Neural progenitor cell (in vitro differentiated cells): Measurements from ENCODE around the gene ACOT13. TPM values are rescaled to one million over a fixed set of nuclear protein-coding genes. Genes with fewer than 3 reads are reported as not detected.
A peak's percentile ranks its signal among the peaks of the same experiment; 100 is the strongest.

Experiments used
- DNase-seq: peaks from one replicate; pipeline ENCODE4 v3.0.0-alpha.2; 2016; ENCODE audit warnings: low spot score
- H2AFZ ChIP-seq: fragments of 200-600 bp; sonication (generic); replicated peaks from 2 replicates; pipeline ENCODE4 v1.6.1; 2016; ENCODE audit warnings: antibody characterized with exemption
- H3F3A ChIP-seq: fragments of 200-600 bp; sonication (generic); 2 replicates; pipeline ENCODE4 v1.6.1; 2016; ENCODE audit warnings: antibody characterized with exemption, low read depth
- H3K27ac ChIP-seq: fragments of 200-600 bp; sonication (generic); 2 replicates; pipeline ENCODE4 v1.5.1; 2016; ENCODE audit warnings: mild to moderate bottlenecking
- H3K27me3 ChIP-seq: fragments of 200-600 bp; sonication (generic); 2 replicates; pipeline ENCODE4 v1.6.1; 2016; ENCODE audit warnings: mild to moderate bottlenecking, moderate library complexity
- H3K36me3 ChIP-seq: fragments of 200-600 bp; sonication (generic); 2 replicates; pipeline ENCODE4 v1.5.1; 2016
- H3K4me1 ChIP-seq: fragments of 200-600 bp; sonication (generic); 2 replicates; pipeline ENCODE4 v1.6.1; 2016; ENCODE audit warnings: mixed run types
- H3K4me2 ChIP-seq: fragments of 200-600 bp; sonication (generic); 2 replicates; pipeline ENCODE4 v1.6.1; 2016
- H3K4me3 ChIP-seq: fragments of 200-600 bp; sonication (generic); 2 replicates; pipeline ENCODE4 v1.5.1; 2016
- H3K79me2 ChIP-seq: fragments of 200-600 bp; sonication (generic); 2 replicates; pipeline ENCODE4 v1.6.1; 2016; ENCODE audit warnings: low read depth
- H3K9ac ChIP-seq: fragments of 200-600 bp; sonication (generic); 2 replicates; pipeline ENCODE4 v1.6.1; 2016
- H3K9me3 ChIP-seq: fragments of 200-600 bp; sonication (generic); 2 replicates; pipeline ENCODE4 v1.5.1; 2016; ENCODE audit warnings: low read depth
- H4K20me1 ChIP-seq: fragments of 200-600 bp; sonication (generic); 2 replicates; pipeline ENCODE4 v1.6.1; 2016; ENCODE audit warnings: low read depth
- H3K27ac Mint-ChIP-seq: 3 replicates; pipeline ENCODE4 v1.8.0; 2021; ENCODE audit warnings: mixed read lengths
- H3K27me3 Mint-ChIP-seq: 2 replicates; pipeline ENCODE4 v1.8.0; 2022; ENCODE audit warnings: low read depth, mild to moderate bottlenecking, inconsistent platforms, moderate library complexity, mixed read lengths; ENCODE audit not compliant: insufficient read depth
- H3K36me3 Mint-ChIP-seq: 3 replicates; pipeline ENCODE4 v1.8.0; 2021; ENCODE audit warnings: mixed read lengths
- H3K4me1 Mint-ChIP-seq: 3 replicates; pipeline ENCODE4 v1.8.0; 2021; ENCODE audit warnings: mixed read lengths
- H3K4me3 Mint-ChIP-seq: 3 replicates; pipeline ENCODE4 v1.8.0; 2021; ENCODE audit warnings: mild to moderate bottlenecking, moderate library complexity, mixed read lengths
- H3K9me3 Mint-ChIP-seq: 3 replicates; pipeline ENCODE4 v1.8.0; 2020; ENCODE audit warnings: mixed read lengths
- CTCF ChIP-seq: fragments of 200-600 bp; sonication (generic); IDR thresholded peaks from 2 replicates; pipeline ENCODE4 v1.5.1; 2017; ENCODE audit warnings: antibody characterized with exemption, mild to moderate bottlenecking
- EZH2 ChIP-seq: fragments of 200-600 bp; sonication (generic); IDR thresholded peaks from 2 replicates; pipeline ENCODE4 v1.6.1; 2017; ENCODE audit warnings: antibody characterized with exemption, mild to moderate bottlenecking, moderate library complexity
- EZH2phosphoT487 ChIP-seq: fragments of 200-600 bp; sonication (generic); IDR thresholded peaks from 2 replicates; pipeline ENCODE4 v1.6.1; 2017; ENCODE audit warnings: antibody characterized with exemption
- total RNA-seq: library from RNA; depleted of rRNA; stranded (reverse); fragments of >200 nt; gene quantifications from 2 replicates; pipeline ENCODE4 v1.2.3, GENCODE V29; 2015; ENCODE audit warnings: low replicate concordance

ACOT13 gene
- total RNA-seq, 1 donor from 2014 or later, result 12.0 TPM

- H3K27me3 Mint-ChIP-seq, result peaks cover 6% of the 10 kb centered on the region
- Histone ChIP-seq H3K79me2 (no peaks in the 10 kb centered on the region), H3K27me3 (no peaks in the 10 kb centered on the region), H3F3A (no peaks in the 10 kb centered on the region), H3K4me1 (no peaks in the 10 kb centered on the region), H3K27ac (no peak overlapping the region), H3K36me3 (no peaks in the 10 kb centered on the region), H3K4me2 (no peak overlapping the region), H4K20me1 (no peaks in the 10 kb centered on the region), H3K4me3 (no peak overlapping the region), H3K9me3 (no peaks in the 10 kb centered on the region), H3K9ac (no peak overlapping the region), H2AFZ (peak overlapping the region; percentile 77)
- H3K4me1 Mint-ChIP-seq, result no peaks in the 10 kb centered on the region
- H3K27ac Mint-ChIP-seq, result no peak overlapping the region
- no peaks in the 10 kb centered on the region for H3K9me3 Mint-ChIP-seq
- TF ChIP-seq EZH2phosphoT487 (no peak), EZH2 (no peak), CTCF (no peak)
- H3K36me3 Mint-ChIP-seq, result no peaks in the 10 kb centered on the region
- no peak for DNase-seq
- no peak overlapping the region for H3K4me3 Mint-ChIP-seq
Measured at GRCh38 chr6:24621626-24622289, 45.1 kb upstream of the ACOT13 start.

DNA sequence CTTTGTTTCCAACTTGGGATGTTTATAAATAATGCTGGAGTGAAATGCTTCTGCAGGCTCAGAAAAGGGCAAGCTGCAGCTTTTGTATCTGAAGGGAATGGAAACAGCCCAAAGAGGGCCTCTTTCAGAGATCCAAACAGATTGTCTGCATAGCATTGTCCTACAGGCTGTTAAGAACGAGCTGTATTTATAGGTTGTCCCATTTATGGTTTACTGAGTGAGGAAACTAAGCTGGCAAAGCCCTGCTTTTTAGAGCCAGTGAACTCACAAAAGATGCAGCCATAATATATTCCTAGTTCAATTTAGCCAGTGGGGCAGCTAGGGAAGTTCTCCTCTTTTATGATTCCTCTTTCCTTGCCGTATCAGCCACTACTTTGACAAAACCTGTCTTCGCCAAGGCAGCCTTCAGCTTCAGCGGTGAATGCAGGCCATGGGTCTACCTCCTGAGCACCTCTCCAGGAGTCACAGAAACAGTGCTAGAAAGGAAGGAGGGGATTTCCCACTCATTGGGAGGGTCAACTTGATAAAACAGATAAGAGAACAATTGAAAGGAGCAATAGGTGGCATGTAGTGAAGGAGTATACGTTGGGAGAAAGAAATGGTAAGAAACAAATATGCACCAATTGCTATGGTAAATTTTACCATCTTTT is 35.9 kb upstream of the ACOT13 start:
- Mint-ChIP-seq H3K9me3 (peaks cover 2% of the 10 kb centered on the region), H3K27ac (no peak overlapping the region), H3K4me3 (no peak overlapping the region), H3K27me3 (no peaks in the 10 kb centered on the region), H3K4me1 (peaks cover 20% of the 10 kb centered on the region), H3K36me3 (no peaks in the 10 kb centered on the region)
- peak; percentile 8 for DNase-seq
- Histone ChIP-seq H3K4me3 (no peak overlapping the region), H3K9ac (no peak overlapping the region), H2AFZ (peak overlapping the region; percentile 94), H3F3A (peaks cover 27% of the 10 kb centered on the region), H3K4me2 (peak overlapping the region; percentile 55), H3K27me3 (no peaks in the 10 kb centered on the region), H3K27ac (peak overlapping the region; percentile 53), H3K79me2 (no peaks in the 10 kb centered on the region), H3K9me3 (no peaks in the 10 kb centered on the region), H3K36me3 (no peaks in the 10 kb centered on the region), H3K4me1 (peaks cover 27% of the 10 kb centered on the region), H4K20me1 (no peaks in the 10 kb centered on the region)
- TF ChIP-seq EZH2phosphoT487 (no peak), EZH2 (no peak), CTCF (no peak)

- H3K4me1 ChIP-seq, result peaks cover 27% of the 10 kb centered on the region
- Mint-ChIP-seq H3K4me1 (peaks cover 20% of the 10 kb centered on the region), H3K9me3 (peaks cover 2% of the 10 kb centered on the region), H3K27me3 (no peaks in the 10 kb centered on the region), H3K4me3 (no peak overlapping the region), H3K36me3 (no peaks in the 10 kb centered on the region), H3K27ac (no peak overlapping the region)
- H3K27me3 ChIP-seq, result no peaks in the 10 kb centered on the region
- no peak overlapping the region for H3K9ac ChIP-seq
- no peaks in the 10 kb centered on the region for H3K36me3 ChIP-seq
- TF ChIP-seq EZH2phosphoT487, result no peak
- no peak for TF ChIP-seq CTCF
- no peak for TF ChIP-seq EZH2
- no peaks in the 10 kb centered on the region for H3K79me2 ChIP-seq
- H3F3A ChIP-seq, result peaks cover 27% of the 10 kb centered on the region
- no peaks in the 10 kb centered on the region for H3K9me3 ChIP-seq
- H4K20me1 ChIP-seq, result no peaks in the 10 kb centered on the region
- H2AFZ ChIP-seq, result peak overlapping the region; percentile 94
- peak overlapping the region; percentile 55 for H3K4me2 ChIP-seq
- H3K4me3 ChIP-seq, result no peak overlapping the region
- no peak overlapping the region for H3K27ac ChIP-seq
- DNase-seq, result no peak
Measured at GRCh38 chr6:24631671-24632070, 35.2 kb upstream of the ACOT13 start.
